Measurements from ENCODE around the gene NRSN1.
"Not testable (repeated sequence)": the region's sequence is repeated elsewhere in the genome, so short reads cannot be mapped to it uniquely, and the experiment has no call there.

The NRSN1 gene

GRCh38 chr6:24125980-24126379 is at the start of gene NRSN1:
Gene NRSN1, plus strand, starts transcription at chr6:24126215. Its CDS starts 8,113 bp downstream, at chr6:24134328.
- DNase-seq = peak; percentile 89

- no peak for DNase-seq
These were observed 47.8 kb upstream of the NRSN1 start for GRCh38 chr6:24078200-24078599.

GRCh38 chr6:24079076-24079475 is 46.9 kb upstream of the NRSN1 start:
- DNase-seq = no peak

- DNase-seq = no peak
These were observed 45.3 kb upstream of the NRSN1 start for GRCh38 chr6:24080711-24081110.

- DNase-seq = no peak
These were observed 36.3 kb upstream of the NRSN1 start for GRCh38 chr6:24089736-24090135.

- no peak for DNase-seq
These were observed 33.6 kb upstream of the NRSN1 start for GRCh38 chr6:24092407-24092806.

- DNase-seq = no peak
These were observed 32.6 kb upstream of the NRSN1 start for GRCh38 chr6:24093381-24093780.

GRCh38 chr6:24099181-24099580 is 26.8 kb upstream of the NRSN1 start:
- no peak for DNase-seq

- DNase-seq = no peak
These were observed 25.8 kb upstream of the NRSN1 start for GRCh38 chr6:24100024-24100769.

GRCh38 chr6:24100770-24101155 is 25.3 kb upstream of the NRSN1 start:
- DNase-seq = no peak

- DNase-seq = no peak
These were observed 20.8 kb upstream of the NRSN1 start for GRCh38 chr6:24105191-24105590.

GRCh38 chr6:24106291-24106690 is 19.7 kb upstream of the NRSN1 start:
- no peak for DNase-seq

GRCh38 chr6:24107294-24107693 is 18.7 kb upstream of the NRSN1 start:
- DNase-seq = no peak

- DNase-seq = no peak
These were observed 18.0 kb upstream of the NRSN1 start for GRCh38 chr6:24108056-24108455.

GRCh38 chr6:24110417-24110816 is 15.6 kb upstream of the NRSN1 start:
- DNase-seq = no peak

GRCh38 chr6:24113891-24114290 is 12.1 kb upstream of the NRSN1 start:
- no peak for DNase-seq

GRCh38 chr6:24117021-24117420 is 9.0 kb upstream of the NRSN1 start:
- DNase-seq = no peak

- no peak for DNase-seq
These were observed 3.9 kb upstream of the NRSN1 start for GRCh38 chr6:24122139-24122538.

- peak; percentile 88 for DNase-seq
These were observed 674 bp downstream of the NRSN1 start for GRCh38 chr6:24126586-24127192.

GRCh38 chr6:24127316-24127715 is 1.3 kb downstream of the NRSN1 start:
- no peak for DNase-seq

GRCh38 chr6:24131751-24132150 is 5.7 kb downstream of the NRSN1 start:
- no peak for DNase-seq

GRCh38 chr6:24139080-24139479 is 13.1 kb downstream of the NRSN1 start:
- no peak for DNase-seq

GRCh38 chr6:24139639-24140038 is 13.6 kb downstream of the NRSN1 start:
- DNase-seq = no peak

- no peak for DNase-seq
These were observed 14.6 kb downstream of the NRSN1 start for GRCh38 chr6:24140591-24140990.

GRCh38 chr6:24142733-24143132 is 16.7 kb downstream of the NRSN1 start:
- DNase-seq = not testable (repeated sequence)
